GM12892 (cell line): Measurements from ENCODE around the gene COX6B2.

ENCODE experiments used
- POLR2A ChIP-seq: IDR thresholded peaks from 2 replicates; pipeline ENCODE4 v1.6.1; 2011; ENCODE audit warnings: low read depth, low read length, control low read depth
- POLR2AphosphoS5 ChIP-seq: IDR thresholded peaks from 2 replicates; pipeline ENCODE4 v1.6.1; 2011; ENCODE audit warnings: low read depth, low read length, control low read depth
- TAF1 ChIP-seq: IDR thresholded peaks from 2 replicates; pipeline ENCODE4 v1.6.1; 2011; ENCODE audit warnings: low read depth, mild to moderate bottlenecking, control low read depth, low read length, borderline replicate concordance

DNA sequence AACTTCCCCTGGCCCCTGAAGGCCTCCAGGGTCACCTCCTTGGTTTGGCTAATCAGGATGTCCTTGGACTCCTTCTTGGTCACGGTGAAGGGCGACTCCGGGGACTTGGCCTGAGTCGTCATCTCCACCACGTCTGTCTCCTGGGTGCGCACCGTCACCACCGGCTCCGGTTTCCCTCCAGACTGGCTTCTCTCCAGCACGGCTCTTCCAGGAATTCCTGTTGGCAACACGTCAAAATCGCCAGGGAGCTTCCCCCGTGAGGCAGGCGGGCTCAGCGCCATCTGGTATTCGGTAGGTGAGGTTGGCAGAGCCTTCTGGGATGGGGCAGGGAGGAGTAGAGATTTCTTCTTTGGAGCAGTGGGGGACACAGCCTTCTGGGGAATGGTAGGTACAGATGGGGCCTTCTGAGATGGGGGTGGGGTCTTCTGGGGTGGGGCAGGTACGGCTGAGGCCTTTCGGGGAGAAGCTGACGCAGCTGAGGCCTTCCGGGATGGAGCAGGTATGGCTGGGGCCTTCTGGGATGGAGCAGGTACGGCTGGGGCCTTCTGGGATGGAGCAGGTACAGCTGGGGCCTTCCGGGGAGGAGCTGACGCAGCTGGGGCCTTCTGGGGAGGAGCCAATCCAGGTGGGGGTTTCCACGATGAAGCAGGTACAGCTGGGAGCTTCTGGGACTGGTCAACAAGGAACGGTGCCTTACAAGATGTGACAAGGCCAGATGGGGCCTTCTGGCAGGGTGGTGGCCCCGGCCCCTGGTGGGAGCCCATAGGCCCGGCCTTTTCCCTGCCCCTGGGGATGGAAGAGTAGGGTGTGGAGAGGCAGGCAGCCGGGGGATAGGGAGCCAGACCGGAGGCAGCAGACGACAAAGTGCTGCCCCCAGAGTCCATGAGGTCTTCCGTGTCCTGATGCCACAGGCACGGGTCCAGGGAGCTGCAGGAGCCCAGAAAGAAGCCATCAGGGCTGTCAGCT, 4.7 kb upstream of the COX6B2 start:
- no peak for TF ChIP-seq TAF1
- TF ChIP-seq POLR2AphosphoS5 = no peak
- no peak for TF ChIP-seq POLR2A
